Fibroblast of mammary gland (primary cell): Measurements from ENCODE around the gene TIMM17A.
"Not testable (repeated sequence)": the region's sequence is repeated elsewhere in the genome, so short reads cannot be mapped to it uniquely, and the experiment has no call there.

Experiments used
- DNase-seq: peaks from one replicate; pipeline ENCODE4 v3.0.0-alpha.2; 2010; ENCODE audit warnings: low read depth
- H3K4me3 ChIP-seq: 2 replicates; pipeline ENCODE4 v1.5.1; 2011; ENCODE audit warnings: low read depth, mild to moderate bottlenecking, low read length, moderate library complexity; ENCODE audit not compliant: control insufficient read depth
- CTCF ChIP-seq: conservative IDR thresholded peaks from 2 replicates; pipeline ENCODE4 v1.5.1; 2011; ENCODE audit warnings: low read depth, low read length, inconsistent platforms; ENCODE audit not compliant: control insufficient read depth, insufficient read depth

TIMM17A gene

GRCh38 chr1:201955729-201956143 lies 433 bp downstream of the TIMM17A start:
- TF ChIP-seq CTCF: no peak
- H3K4me3 ChIP-seq: peak overlapping the region; percentile 100
- DNase-seq: no peak

GRCh38 chr1:201958348-201958747 lies 3.0 kb downstream of the TIMM17A start:
- DNase-seq: no peak
- TF ChIP-seq CTCF: no peak
- no peak overlapping the region for H3K4me3 ChIP-seq

- DNase-seq, H3K4me3 ChIP-seq: not testable (repeated sequence)
Observed at GRCh38 chr1:201962382-201962781, 7.1 kb downstream of the TIMM17A start.

- DNase-seq: peak; percentile 11
- TF ChIP-seq CTCF: no peak
- H3K4me3 ChIP-seq: no peak overlapping the region
Observed at GRCh38 chr1:201964261-201964660, 9.0 kb downstream of the TIMM17A start.

- H3K4me3 ChIP-seq: no peak overlapping the region
- DNase-seq: no peak
- TF ChIP-seq CTCF: no peak
Observed at GRCh38 chr1:201966171-201966570, 10.9 kb downstream of the TIMM17A start.

- no peak for TF ChIP-seq CTCF
- no peak overlapping the region for H3K4me3 ChIP-seq
- DNase-seq: no peak
Observed at GRCh38 chr1:201968202-201968925, 13.1 kb downstream of the TIMM17A start.

GRCh38 chr1:201970334-201971159 lies 15.2 kb downstream of the TIMM17A start:
- no peak overlapping the region for H3K4me3 ChIP-seq
- DNase-seq: peak; percentile 48
- TF ChIP-seq CTCF: no peak
